IPS-20b (cell line): ENCODE measurements around the gene MBD6.
A peak's percentile ranks its signal among the peaks of the same experiment; 100 is the strongest.

Experiments
- H3K27ac ChIP-seq: one replicate; pipeline ENCODE4 v1.5.1; 2013; ENCODE audit warnings: low read length
- H3K27me3 ChIP-seq: 2 replicates; pipeline ENCODE4 v1.6.1; 2013; ENCODE audit warnings: mild to moderate bottlenecking, low read length, inconsistent platforms; ENCODE audit not compliant: insufficient read depth
- H3K36me3 ChIP-seq: 2 replicates; pipeline ENCODE4 v1.6.1; 2013; ENCODE audit warnings: low read depth, mild to moderate bottlenecking, inconsistent platforms, low read length, moderate library complexity; ENCODE audit not compliant: insufficient read depth
- H3K4me1 ChIP-seq: 2 replicates; pipeline ENCODE4 v1.6.1; 2013; ENCODE audit warnings: mild to moderate bottlenecking, control low read depth, inconsistent platforms, low read length, moderate library complexity; ENCODE audit not compliant: insufficient read depth
- H3K4me3 ChIP-seq: 2 replicates; pipeline ENCODE4 v1.5.1; 2013; ENCODE audit warnings: mild to moderate bottlenecking, low read length, inconsistent platforms
- H3K9ac ChIP-seq: 2 replicates; pipeline ENCODE4 v1.6.1; 2013; ENCODE audit warnings: low read depth, mild to moderate bottlenecking, inconsistent platforms, low read length, moderate library complexity
- H3K9me3 ChIP-seq: 2 replicates; pipeline ENCODE4 v1.6.1; 2013; ENCODE audit warnings: mild to moderate bottlenecking, low read depth, low read length, inconsistent platforms; ENCODE audit not compliant: insufficient read depth

The MBD6 gene

GRCh38 chr12:57535764-57536596, 13.4 kb downstream of the MBD6 start:
- no peaks in the 10 kb centered on the region for H3K9me3 ChIP-seq
- 0 out of 2 replicates have a peak, but pooled peaks cover 5% of the 10 kb centered on the region for H3K4me1 ChIP-seq
- H3K36me3 ChIP-seq: peaks cover 72% of the 10 kb centered on the region
- 0 out of 2 replicates have a peak overlapping the region, but pooled peaks have one; percentile 18 for H3K9ac ChIP-seq
- H3K27ac ChIP-seq: no peak overlapping the region
- H3K4me3 ChIP-seq: no peak overlapping the region
- no peaks in the 10 kb centered on the region for H3K27me3 ChIP-seq

GRCh38 chr12:57536597-57536942, 13.9 kb downstream of the MBD6 start:
- Histone ChIP-seq H3K9ac (0 out of 2 replicates have a peak overlapping the region, but pooled peaks have one; percentile 18), H3K4me1 (0 out of 2 replicates have a peak, but pooled peaks cover 5% of the 10 kb centered on the region), H3K9me3 (no peaks in the 10 kb centered on the region), H3K4me3 (no peak overlapping the region), H3K36me3 (peaks cover 73% of the 10 kb centered on the region), H3K27me3 (no peaks in the 10 kb centered on the region), H3K27ac (no peak overlapping the region)

GRCh38 chr12:57539134-57539768, 16.6 kb downstream of the MBD6 start:
- Histone ChIP-seq H3K27me3 (no peaks in the 10 kb centered on the region), H3K4me3 (no peak overlapping the region), H3K36me3 (peaks cover 53% of the 10 kb centered on the region), H3K9me3 (no peaks in the 10 kb centered on the region), H3K9ac (no peak overlapping the region), H3K4me1 (0 out of 2 replicates have a peak, but pooled peaks cover 5% of the 10 kb centered on the region), H3K27ac (no peak overlapping the region)

GRCh38 chr12:57541001-57541400, 18.4 kb downstream of the MBD6 start:
- Histone ChIP-seq H3K36me3 (peaks cover 45% of the 10 kb centered on the region), H3K27me3 (no peaks in the 10 kb centered on the region), H3K9me3 (no peaks in the 10 kb centered on the region), H3K4me3 (no peak overlapping the region), H3K27ac (no peak overlapping the region), H3K9ac (no peak overlapping the region), H3K4me1 (peaks cover 10% of the 10 kb centered on the region)

- H3K27ac ChIP-seq: no peak overlapping the region
- H3K9me3 ChIP-seq: no peaks in the 10 kb centered on the region
- H3K27me3 ChIP-seq: no peaks in the 10 kb centered on the region
- no peak overlapping the region for H3K4me3 ChIP-seq
- H3K4me1 ChIP-seq: peaks cover 9% of the 10 kb centered on the region
- H3K36me3 ChIP-seq: peaks cover 44% of the 10 kb centered on the region
- H3K9ac ChIP-seq: no peak overlapping the region; the same call in 1 of the 2 replicates
Measured at GRCh38 chr12:57541717-57542116, 19.1 kb downstream of the MBD6 start.

GRCh38 chr12:57543581-57543980, 21.0 kb downstream of the MBD6 start:
- H3K27me3 ChIP-seq: peaks cover 14% of the 10 kb centered on the region
- H3K9me3 ChIP-seq: no peaks in the 10 kb centered on the region
- H3K9ac ChIP-seq: no peak overlapping the region
- no peak overlapping the region for H3K27ac ChIP-seq
- peaks cover 9% of the 10 kb centered on the region for H3K4me1 ChIP-seq
- H3K4me3 ChIP-seq: no peak overlapping the region
- peaks cover 32% of the 10 kb centered on the region for H3K36me3 ChIP-seq

GRCh38 chr12:57545809-57546437, 23.3 kb downstream of the MBD6 start:
- peak overlapping the region; percentile 95 for H3K9ac ChIP-seq
- H3K9me3 ChIP-seq: no peaks in the 10 kb centered on the region
- H3K4me1 ChIP-seq: peaks cover 14% of the 10 kb centered on the region
- peaks cover 22% of the 10 kb centered on the region; the same call in 1 of the 2 replicates for H3K36me3 ChIP-seq
- peak overlapping the region; percentile 86 for H3K27ac ChIP-seq
- peak overlapping the region; percentile 97 for H3K4me3 ChIP-seq
- H3K27me3 ChIP-seq: peaks cover 31% of the 10 kb centered on the region

GRCh38 chr12:57546438-57547287, 24.0 kb downstream of the MBD6 start, which contains the start of gene DCTN2:
Gene DCTN2, minus strand, starts transcription at chr12:57547192. Its CDS starts 129 bp downstream, at chr12:57547063.
- Histone ChIP-seq H3K4me1 (peaks cover 18% of the 10 kb centered on the region), H3K27me3 (peaks cover 31% of the 10 kb centered on the region), H3K4me3 (peak within 1 kb of the TSS; percentile 97), H3K9ac (peak within 1 kb of the TSS; percentile 95), H3K27ac (peak within 1 kb of the TSS; percentile 86), H3K9me3 (no peaks in the 10 kb centered on the region), H3K36me3 (peaks cover 14% of the 10 kb centered on the region; the same call in 1 of the 2 replicates)

GRCh38 chr12:57547288-57548012, 24.8 kb downstream of the MBD6 start:
- H3K4me1 ChIP-seq: peaks cover 26% of the 10 kb centered on the region
- H3K27me3 ChIP-seq: peaks cover 31% of the 10 kb centered on the region
- H3K9ac ChIP-seq: peak overlapping the region; percentile 95; the same call in 1 of the 2 replicates
- H3K9me3 ChIP-seq: no peaks in the 10 kb centered on the region
- H3K27ac ChIP-seq: no peak overlapping the region
- H3K4me3 ChIP-seq: peak overlapping the region; percentile 97; the same call in 1 of the 2 replicates
- peaks cover 10% of the 10 kb centered on the region; the same call in 1 of the 2 replicates for H3K36me3 ChIP-seq

GRCh38 chr12:57548013-57548315, 25.3 kb downstream of the MBD6 start:
- H3K27ac ChIP-seq: no peak overlapping the region
- no peak overlapping the region for H3K4me3 ChIP-seq
- H3K4me1 ChIP-seq: peaks cover 27% of the 10 kb centered on the region
- H3K9ac ChIP-seq: no peak overlapping the region
- peaks cover 10% of the 10 kb centered on the region; the same call in 1 of the 2 replicates for H3K36me3 ChIP-seq
- no peaks in the 10 kb centered on the region for H3K9me3 ChIP-seq
- H3K27me3 ChIP-seq: peaks cover 31% of the 10 kb centered on the region
